HK-2 (cell line): ENCODE results near the gene LRRC4.

Source experiments
- DNase-seq: peaks from one replicate; pipeline ENCODE4 v3.0.0-alpha.2; 2018; ENCODE audit not compliant: unreplicated experiment

LRRC4 gene

DNA sequence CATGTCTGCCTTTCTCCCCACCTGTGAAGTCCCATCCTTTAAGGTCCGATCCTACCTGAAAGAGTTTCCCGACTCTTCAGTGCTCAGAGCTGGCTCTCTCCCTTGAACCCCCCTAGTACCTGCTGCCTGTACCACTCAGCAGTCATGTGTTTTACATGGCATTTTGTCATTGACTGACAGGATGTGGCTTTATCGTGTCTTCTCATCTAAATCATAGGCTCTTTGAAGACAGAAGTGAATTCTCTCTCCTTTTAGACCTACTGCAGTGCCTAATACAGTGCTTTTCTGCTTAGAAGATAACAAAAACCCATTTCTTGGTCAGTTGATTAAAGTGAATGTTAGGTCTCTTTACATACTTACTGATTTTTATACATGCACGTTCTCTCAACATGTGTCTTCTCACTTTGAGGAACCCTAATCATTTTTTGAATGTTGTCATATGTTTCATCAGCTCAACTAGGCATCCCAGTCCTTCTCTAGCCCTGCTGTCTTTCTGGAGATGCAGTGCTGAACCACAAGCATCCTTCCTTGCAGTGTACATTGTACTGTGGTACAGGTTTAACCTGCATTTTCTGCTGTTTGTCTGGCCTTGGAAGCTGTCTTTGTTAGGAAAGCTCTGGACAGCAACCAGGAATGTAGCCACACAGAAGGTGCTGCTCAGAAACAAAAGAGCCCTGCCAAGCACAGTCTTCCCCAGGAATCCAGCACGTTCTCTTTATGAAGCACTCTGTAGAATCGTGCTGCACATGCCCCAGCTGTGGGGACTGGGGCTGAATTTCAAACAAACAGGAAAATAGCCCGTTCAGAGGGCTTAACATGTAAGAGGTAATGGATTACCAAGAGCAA is 28.1 kb upstream of the LRRC4 start:
- DNase-seq, result no peak

DNA sequence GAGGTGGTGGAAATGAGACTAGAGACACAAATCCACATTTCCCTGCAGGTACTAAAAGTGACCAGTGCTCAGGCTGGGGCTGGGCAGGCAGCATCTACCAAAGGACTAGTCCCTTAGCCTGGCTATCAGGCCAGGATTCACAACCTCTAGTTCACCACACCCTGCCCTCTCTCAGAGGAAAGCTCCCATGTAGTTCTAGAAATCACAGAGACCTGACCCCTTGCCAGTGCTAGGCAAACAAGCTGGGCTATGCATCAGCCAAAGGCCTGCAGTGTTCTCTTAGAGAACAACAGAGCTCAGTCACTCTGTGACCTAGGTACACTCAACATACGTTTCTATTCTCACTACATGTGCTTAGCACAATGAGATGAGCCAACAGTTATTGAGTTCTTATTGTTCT is 26.7 kb upstream of the LRRC4 start:
- DNase-seq, result no peak

DNA sequence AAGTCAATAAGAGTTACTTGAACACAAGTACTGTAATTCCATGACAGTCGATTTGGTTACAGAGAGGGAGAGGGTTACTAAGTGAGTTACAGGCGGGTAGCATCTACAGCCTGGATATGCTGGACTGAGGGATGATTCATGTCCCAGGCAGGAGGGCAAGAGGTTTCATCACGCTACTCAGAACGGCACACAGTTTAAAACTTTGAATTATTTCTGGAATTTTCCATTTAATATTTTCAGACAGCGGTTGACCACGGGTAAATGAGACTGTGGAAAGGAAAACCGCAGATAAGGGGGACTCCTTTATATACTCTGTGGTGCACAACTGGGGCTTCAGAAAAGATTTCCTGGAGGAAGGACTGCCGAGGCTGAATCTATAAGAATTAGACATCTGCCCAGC is 25.7 kb upstream of the LRRC4 start:
- DNase-seq, result no peak

DNA sequence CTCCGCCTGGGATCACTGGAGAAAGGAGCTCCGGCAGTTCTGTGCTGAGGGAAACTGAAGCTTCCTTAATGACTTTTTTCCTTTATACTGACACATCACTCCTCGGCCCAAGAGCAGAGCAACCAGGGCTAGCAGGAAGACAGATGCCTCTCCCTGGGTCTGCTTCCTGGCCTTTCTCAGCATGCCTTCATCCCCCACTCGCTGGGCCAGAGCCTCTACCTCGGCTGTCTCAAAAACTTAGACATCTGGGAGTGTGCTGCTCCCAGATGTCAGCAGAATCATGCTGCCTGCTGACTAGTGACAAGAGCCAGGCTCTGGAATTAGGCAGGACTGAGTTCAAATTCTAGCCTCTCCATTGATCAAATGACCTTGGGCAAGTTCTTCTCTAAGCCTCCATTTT is 24.4 kb upstream of the LRRC4 start:
- no peak for DNase-seq

DNA sequence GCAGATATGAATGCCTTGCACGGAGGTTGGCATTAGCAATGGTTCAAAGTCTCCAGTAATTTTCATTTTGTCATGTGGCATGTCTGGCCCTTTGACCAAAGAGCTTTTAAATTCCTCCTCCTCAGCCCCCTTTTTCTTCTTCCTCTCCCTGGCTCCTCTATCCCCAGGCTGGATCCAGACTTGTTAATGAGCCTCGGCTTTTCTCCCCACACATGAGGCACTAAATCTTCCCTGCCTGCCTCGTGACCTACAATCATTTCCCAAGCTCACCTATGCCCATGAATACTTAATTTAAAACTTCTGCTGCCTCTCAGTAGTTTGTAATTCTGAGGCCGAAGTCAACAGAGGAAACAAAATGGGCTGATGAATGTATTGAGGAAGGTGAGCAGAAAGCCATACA is 23.3 kb upstream of the LRRC4 start:
- DNase-seq, result no peak

DNA sequence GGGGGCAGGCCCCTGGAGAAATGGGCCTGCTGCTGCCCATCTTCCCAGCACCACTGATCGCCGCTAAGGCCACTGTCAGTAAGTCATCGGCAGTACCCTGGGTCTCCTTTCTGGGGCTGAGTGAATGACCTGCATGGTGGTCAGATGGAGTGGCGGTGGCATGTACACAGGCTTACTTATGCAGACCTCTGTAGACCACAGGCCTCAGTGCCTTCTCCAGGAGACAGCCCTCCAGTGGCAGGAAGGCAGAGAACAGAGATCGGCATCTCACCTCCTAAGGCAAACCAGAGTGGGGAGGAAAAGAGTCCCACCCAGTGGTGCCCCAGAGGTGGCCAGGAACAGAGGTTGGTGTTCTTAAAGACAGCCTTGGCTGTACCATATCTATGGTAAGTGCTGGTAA is 22.8 kb upstream of the LRRC4 start:
- DNase-seq, result no peak

DNA sequence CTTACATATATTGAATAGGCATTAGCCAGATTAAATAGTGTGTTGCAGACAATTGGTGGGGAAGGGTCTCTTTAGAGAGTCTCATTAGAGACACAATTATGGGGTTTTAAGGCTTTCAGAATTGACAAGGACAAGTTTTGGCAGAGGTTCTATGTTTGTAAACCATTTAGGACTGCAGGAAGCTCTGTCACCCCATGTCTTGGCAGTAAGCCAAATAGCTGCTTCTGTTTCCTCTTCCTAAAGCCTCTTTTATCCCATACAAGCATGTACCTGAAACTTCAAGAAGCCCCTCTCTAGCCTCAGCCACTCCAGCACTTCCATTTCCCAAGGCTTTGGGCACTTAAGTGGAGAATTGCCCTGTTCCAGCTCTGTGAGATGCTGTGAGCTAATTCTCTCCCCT is 21.8 kb upstream of the LRRC4 start:
- no peak for DNase-seq

DNA sequence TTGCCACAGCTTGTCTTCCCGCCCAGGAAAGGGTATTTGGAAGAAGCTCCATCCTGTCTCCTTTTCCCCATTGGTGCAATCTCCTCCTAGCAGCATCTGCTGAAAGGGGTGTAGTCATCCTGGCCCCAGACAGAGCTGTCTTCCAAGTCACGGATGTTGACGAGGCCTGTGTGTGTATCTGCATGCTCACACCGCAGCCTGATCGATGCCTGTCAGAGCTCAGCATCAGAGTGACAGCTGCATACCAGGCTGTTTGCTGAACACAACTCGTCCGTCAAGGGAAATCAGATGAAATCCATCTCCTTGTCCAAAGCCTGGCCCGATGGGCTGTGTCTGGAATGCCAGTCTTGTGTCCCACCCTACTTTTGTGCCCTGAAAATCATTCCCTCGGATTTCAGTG is 21.2 kb upstream of the LRRC4 start:
- DNase-seq, result no peak

DNA sequence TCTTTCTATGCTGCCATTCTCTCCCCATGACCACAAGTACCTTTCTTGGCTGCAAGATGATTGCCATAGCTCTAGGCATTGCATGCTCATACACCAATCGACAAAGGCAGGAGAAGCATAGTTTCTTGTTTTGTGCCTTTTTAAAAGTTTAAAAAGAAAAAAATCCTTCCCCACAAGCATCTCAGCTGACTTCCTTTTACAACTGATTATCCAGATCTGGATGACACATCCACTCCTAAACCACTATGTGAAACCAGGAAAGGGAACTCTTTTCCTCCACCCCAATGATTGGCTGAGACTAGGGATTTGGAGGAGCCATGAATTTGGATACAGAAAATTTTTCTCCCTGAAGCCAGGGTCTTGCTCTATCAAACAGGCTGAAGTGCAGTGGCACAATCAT is 14.5 kb upstream of the LRRC4 start:
- DNase-seq, result no peak

DNA sequence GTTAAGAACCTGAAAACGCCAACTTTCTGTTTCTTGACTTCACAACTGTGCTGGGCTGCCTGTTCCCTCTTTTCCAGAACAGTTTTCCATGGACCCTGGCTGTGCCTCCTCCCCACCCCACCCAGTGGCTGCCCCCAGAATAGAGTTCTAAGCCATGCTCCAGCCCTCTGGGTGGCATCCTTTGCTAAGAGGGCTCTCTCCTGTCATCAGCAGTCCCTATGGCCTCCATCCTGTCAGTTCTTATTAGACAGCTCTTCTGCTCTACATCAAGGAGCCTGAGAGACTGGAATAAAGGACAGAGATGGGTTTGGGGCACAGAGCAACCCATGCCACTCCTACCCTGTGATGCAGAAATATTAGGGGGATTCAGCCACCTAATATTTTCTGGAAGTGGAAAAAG is 13.9 kb upstream of the LRRC4 start:
- no peak for DNase-seq

DNA sequence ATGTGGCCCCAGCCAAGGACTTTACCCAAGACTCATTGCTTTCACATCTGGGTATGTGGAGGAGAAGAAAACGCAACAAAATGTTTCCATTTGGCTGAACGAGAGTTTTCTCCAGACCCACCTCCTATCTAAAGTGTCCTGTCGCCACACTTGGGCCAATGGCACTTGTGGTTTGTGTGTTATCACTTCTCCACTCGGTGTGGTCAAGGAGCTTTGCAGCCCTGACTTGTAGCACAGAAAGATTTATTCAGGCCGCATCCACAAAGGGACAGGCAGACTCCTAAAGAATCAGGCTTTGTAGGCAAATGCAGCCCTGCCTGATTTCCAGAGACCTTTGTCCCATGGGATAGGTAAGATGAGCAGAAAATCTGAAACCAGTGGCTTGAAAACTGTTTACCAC is 12.8 kb upstream of the LRRC4 start:
- no peak for DNase-seq

DNA sequence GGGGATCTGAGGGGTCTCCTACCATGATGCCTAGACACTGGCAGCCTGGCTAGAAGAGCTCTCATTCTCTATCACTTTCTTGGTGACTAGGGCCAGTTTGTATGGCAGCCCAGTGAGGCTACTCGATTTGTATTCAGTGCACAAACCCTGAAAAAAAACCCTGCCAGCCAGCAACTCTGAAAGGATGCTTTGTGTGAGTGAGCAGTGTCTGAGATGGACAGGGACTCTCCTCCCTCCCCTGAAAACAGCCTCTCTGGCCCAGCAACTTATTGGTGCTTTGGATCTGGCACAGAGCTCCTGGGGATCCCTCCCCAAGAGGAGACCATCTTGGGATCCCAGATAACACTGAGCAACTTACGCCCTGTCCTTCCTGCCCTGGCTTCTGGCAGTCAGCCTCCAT is 10.8 kb upstream of the LRRC4 start:
- DNase-seq, result no peak

DNA sequence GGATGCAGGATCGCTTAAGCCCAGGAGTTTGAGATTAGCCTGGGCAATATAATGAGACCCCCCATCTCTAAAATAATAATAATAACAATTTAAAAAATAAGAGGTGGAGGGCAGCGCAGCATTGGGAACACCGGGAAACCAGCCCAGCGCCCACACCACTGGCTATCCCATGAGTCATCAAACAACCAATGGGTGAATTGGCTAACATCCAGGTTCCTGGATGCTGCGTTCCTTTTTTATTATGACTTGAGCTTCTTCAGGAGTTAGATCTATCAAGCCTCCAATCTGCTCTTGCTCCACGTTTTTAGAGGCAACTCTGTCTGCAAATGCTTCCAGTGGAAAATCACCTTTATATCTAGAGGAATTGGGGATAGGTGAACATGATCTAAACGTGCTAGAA is 10.0 kb upstream of the LRRC4 start:
- no peak for DNase-seq

DNA sequence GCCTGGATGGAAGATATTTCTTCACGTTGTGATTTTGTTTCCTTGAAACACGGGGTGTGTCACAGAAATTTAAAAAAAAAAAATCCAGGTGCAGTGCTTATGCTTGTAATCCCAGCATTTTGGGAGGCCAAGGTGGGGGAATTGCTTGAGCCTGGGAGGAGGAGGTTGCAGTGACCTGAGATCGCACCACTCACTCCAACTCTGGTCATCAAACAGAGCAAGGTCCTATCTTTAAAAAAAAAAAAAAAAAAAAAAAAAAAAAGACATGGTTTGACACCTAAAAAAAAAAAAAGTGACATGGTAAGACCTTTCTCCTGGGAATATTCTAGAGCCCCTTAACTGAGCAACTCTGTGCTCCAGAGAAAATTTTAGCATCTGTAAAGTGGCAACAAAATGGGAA is 9.0 kb upstream of the LRRC4 start:
- no peak for DNase-seq

DNA sequence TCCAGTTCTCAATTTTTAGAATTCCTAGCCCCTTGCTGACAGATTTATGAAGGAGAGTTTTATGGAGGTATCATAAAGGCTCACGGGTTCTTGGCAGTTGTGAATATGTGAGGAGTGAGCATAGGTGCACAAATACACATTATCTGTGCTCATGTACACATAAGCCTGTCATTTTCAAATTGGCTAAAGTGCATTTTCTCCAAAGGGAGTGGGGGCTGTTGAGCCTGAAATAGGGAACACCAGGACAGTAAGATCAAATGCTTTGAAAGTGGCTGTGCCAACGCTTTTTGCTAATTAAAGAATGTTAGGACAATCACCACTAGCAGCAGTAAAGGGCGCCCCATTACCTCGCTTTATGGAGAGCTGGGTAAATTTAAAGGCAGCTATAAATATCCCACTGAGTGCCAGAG is 8.3 kb upstream of the LRRC4 start:
- DNase-seq, result no peak

DNA sequence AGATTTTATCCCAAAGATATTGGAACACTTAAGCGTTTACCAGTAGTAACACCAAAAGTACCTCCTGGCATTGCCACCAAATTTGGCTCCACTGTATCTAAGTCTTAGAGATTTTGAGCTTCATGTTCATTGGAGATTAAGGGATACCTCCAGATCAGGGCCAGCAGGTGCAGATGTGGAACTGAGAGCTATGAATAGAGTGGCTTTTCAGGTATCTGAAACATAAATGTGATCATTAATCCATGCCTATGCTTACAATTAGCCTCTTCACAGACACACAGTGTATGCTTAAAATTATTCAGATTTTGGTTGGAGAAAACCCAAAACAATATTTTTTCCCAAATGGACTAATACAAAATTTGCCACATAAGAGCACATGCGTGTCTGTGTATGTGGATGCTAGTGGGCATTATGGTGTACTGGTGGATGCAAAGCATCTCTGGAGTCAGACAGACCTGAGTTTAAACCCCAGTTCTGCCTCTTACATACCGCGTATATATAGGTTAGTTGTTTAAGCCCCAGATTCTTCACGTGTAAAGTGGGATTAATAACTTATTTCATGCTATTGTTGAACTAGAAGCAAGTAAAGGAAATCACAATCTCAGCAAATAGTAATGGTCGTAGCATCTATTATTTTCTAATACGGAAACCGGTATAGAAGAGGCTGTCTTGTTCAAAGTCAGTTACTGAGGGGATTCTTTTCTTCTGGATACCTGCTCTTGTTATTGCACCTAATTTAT is 6.8 kb upstream of the LRRC4 start:
- DNase-seq, result no peak

DNA sequence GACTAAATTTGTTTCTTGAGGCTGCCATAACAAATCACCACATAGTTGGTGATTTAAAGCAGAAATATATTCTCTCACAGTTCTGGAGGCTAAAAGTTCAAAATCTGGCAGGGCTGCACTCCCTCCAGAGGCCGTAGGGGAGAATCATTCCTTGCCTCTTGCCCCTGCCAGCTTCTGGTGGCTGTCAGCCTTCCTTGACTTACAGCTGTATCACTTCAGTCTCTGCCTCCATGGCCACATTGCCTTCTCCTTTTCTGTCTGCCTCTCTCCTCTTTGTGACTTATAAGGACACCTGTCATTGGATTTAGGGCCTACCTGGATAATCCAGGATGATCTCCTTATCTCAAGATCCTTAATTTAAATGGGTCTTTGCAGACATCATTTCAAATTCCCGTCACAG is 5.8 kb upstream of the LRRC4 start:
- no peak for DNase-seq

DNA sequence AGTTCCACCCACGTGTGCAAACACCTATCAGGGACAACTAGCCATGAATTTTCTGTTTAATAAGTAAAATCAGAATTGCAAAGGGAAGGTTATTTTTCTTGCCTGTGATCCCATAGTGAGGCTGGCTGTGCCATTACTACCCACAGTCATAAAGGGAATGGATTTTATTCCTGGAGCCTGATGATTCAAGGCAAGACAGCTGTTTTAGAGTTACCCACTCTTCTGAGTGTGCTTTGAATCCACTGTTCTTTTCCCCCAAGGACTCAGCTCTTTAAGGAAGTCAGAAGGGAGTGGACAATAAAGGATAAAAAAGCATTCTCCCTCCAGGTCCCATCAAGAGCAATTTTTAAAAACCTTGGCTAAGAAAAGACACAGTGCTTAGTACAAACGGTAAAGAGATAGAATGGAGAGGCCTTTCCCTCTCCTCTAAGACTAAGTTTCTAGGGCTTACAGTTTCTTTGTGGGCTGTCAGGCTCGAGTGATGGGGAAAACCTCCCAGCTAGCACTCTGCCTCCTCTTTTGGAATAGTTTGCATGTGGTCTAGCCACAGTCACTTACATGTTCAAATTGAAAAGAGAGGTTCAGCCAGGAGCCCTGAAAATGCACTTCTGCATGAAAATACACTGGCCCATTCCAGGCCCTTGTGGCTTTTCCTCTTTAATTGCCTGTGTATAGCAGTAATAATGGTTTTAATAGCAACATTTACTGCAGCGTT is 5.1 kb upstream of the LRRC4 start:
- DNase-seq, result no peak

DNA sequence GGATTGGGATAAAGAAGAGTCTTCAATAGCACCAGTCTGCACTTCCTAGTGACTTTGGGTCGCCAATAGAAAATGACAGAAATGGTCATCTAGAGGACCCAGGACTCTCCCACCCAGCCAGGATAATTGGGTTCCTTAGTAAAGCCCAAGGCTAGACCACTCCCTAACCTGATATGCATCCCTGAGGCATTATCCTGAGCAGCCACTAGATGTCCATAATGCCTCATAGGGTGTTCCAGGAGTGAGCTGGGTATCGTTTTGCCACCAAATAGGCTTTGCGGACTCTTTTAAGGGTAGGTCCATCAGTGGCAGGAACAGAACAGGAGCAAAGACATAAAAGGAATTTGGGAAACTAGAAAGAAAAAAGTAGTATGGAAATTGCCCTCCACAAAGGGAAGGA is 4.5 kb upstream of the LRRC4 start:
- no peak for DNase-seq

DNA sequence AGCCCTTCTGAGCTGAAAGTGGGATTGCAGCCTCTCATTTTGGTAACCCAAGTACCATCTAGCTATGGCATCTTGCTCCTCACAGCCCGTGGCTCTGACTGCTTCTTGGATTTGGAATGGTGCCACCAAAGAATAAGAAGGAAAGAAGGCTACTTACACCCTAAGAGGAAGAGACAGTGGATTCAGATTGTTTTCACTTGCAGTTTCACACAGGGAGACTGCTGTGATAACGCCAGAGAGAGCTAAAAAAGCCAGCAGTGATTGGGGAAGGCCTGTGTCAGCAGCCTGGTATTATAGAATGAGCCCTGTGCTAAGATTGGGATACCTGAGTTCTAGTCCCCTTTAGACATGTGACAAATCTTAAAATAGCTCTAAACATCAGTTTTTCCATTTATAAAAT is 3.6 kb upstream of the LRRC4 start:
- no peak for DNase-seq

DNA sequence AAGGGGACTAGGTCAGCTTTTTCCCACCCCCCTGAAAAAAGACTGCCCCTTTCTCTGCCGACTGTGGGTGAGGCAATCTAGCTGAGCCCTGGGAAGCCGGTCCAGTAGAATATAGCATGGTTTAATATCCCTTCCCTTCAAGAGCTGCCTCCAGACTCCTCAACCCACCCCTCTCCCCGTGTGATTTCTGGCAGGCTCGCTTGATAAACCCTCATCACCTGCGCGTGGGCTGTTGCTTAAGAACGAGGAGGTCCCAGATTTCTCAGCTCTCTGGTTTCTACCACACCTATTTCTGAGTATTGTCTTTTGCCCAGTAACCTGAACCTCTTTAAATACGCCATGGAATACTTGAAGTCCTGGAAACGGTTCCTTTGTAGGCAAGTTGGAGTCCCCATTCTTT is 2.0 kb upstream of the LRRC4 start:
- DNase-seq, result no peak

DNA sequence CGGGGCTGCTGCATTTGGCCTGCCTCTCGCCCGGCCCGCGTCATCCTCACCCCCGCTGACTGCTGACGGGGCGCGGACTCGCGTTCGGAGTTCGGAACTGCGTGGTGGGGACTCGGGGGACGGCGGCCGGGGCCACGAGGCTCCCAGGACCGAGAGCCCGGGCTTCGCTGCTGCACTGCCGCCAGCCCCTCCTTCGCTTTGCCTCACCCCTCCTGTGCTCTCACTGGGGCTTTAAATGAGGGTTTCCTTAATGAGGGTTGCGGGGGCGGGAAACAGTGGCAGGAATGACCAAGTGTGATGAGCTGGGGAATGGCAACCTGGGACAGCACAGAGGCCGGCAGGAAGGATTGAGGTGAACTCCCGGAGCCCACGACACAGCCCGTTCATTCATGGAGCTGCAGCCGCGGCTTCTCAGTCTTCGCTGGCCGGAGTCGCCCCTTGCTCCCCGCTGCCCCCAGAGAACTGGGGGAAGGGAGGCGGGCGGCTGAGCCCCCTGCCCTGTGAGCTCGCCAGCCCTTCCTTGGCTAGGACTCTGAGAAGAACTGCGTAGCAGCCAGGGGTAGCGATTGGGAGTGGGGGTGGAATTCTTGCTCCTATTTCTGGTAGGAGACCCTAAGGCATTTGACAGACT is 1.5 kb upstream of the LRRC4 start:
- DNase-seq, result no peak
